IMR-90 (cell line): ENCODE data around the gene DUSP6. TPM values are rescaled to one million over a fixed set of nuclear protein-coding genes. Genes with fewer than 3 reads are reported as not detected.

ENCODE experiments used
- ATAC-seq: fragments of 200-7000 bp; cut with Tn5 transposase; 2 replicates; pipeline ENCODE4 v1.9.1; 2020; ENCODE audit warnings: low read depth, mild to moderate bottlenecking, moderate library complexity
- BruUV-seq: library from RNA; stranded (reverse); fragments of 400-500 nt; replicated peaks from 2 replicates; lab custom pipeline; 2021; lab: Mats Ljungman, UMichigan
- CTCF ChIA-PET: fragments of 300-600 bp; formaldehyde crosslinking; extraction: SDS; loops from one replicate; lab custom pipeline; 2021; ENCODE audit warnings: antibody characterized with exemption; lab: Yijun Ruan, JAX
- POLR2A ChIA-PET: fragments of 300-600 bp; sonication (Branson Sonifier 250); formaldehyde crosslinking; loops from one replicate; lab custom pipeline; 2022; ENCODE audit warnings: antibody characterized with exemption; ENCODE audit not compliant: unreplicated experiment; lab: Charles Lee
- DNase-seq: peaks from one replicate; pipeline ENCODE4 v3.0.0; 2013
- H2AFZ ChIP-seq: replicated peaks from 2 replicates; pipeline ENCODE3; 2013; ENCODE audit warnings: low read length, mild to moderate bottlenecking; ENCODE audit not compliant: poor library complexity
- H2AK5ac ChIP-seq: 2 replicates; pipeline ENCODE4 v1.6.1; 2013; ENCODE audit warnings: low read depth, low read length, inconsistent platforms
- H2AK9ac ChIP-seq: replicated peaks from 2 replicates; pipeline ENCODE3; 2013; ENCODE audit warnings: mild to moderate bottlenecking, low read depth, low read length, moderate library complexity; ENCODE audit not compliant: poor library complexity
- H2BK120ac ChIP-seq: 2 replicates; pipeline ENCODE4 v1.6.1; 2013; ENCODE audit warnings: low read depth, low read length, inconsistent platforms
- H2BK15ac ChIP-seq: 3 replicates; pipeline ENCODE4 v1.6.1; 2013; ENCODE audit warnings: low read depth, low read length, inconsistent platforms
- H2BK20ac ChIP-seq: 2 replicates; pipeline ENCODE4 v1.6.1; 2013; ENCODE audit warnings: low read depth, mild to moderate bottlenecking, inconsistent platforms, low read length, moderate library complexity
- H2BK5ac ChIP-seq: 2 replicates; pipeline ENCODE4 v1.6.1; 2013; ENCODE audit warnings: mild to moderate bottlenecking, low read depth, low read length, inconsistent platforms; ENCODE audit not compliant: poor library complexity, severe bottlenecking
- H3K14ac ChIP-seq: replicated peaks from 2 replicates; pipeline ENCODE4 v1.6.1; 2013; ENCODE audit warnings: low read depth, low read length, inconsistent platforms
- H3K18ac ChIP-seq: 2 replicates; pipeline ENCODE4 v1.6.1; 2013; ENCODE audit warnings: low read depth, low read length, control low read depth
- H3K23ac ChIP-seq: 2 replicates; pipeline ENCODE4 v1.6.1; 2013; ENCODE audit warnings: low read depth, low read length, inconsistent platforms
- H3K27ac ChIP-seq: 2 replicates; pipeline ENCODE4 v1.5.1; 2013; ENCODE audit warnings: mild to moderate bottlenecking, control low read depth, low read length; ENCODE audit not compliant: insufficient read depth
- H3K27me3 ChIP-seq: 2 replicates; pipeline ENCODE4 v1.6.1; 2013; ENCODE audit warnings: low read length; ENCODE audit not compliant: control insufficient read depth, insufficient read depth
- H3K36me3 ChIP-seq: 2 replicates; pipeline ENCODE4 v1.6.1; 2013; ENCODE audit warnings: low read length, mixed read lengths; ENCODE audit not compliant: control insufficient read depth, insufficient read depth
- H3K4ac ChIP-seq: 2 replicates; pipeline ENCODE4 v1.6.1; 2013; ENCODE audit warnings: low read depth, low read length, inconsistent platforms
- H3K4me1 ChIP-seq: 2 replicates; pipeline ENCODE4 v1.6.1; 2013; ENCODE audit warnings: low read length, mixed read lengths; ENCODE audit not compliant: control insufficient read depth, insufficient read depth
- H3K4me2 ChIP-seq: 2 replicates; pipeline ENCODE4 v1.6.1; 2013; ENCODE audit warnings: low read depth, mild to moderate bottlenecking, control low read depth, low read length, moderate library complexity
- H3K4me3 ChIP-seq: 2 replicates; pipeline ENCODE4 v1.5.1; 2013; ENCODE audit warnings: low read depth, mild to moderate bottlenecking, control low read depth, low read length, moderate library complexity; ENCODE audit not compliant: insufficient read depth
- H3K56ac ChIP-seq: 2 replicates; pipeline ENCODE4 v1.6.1; 2013; ENCODE audit warnings: low read length, inconsistent platforms; ENCODE audit not compliant: insufficient read depth; ENCODE audit errors: extremely low read depth
- H3K79me1 ChIP-seq, 2 experiments: 2 replicates each; pipeline ENCODE4 v1.6.1; 2013; ENCODE audit warnings: low read length in 2 of 2, inconsistent platforms in 1 of 2, low read depth in 1 of 2
- H3K9ac ChIP-seq: 2 replicates; pipeline ENCODE4 v1.6.1; 2013; ENCODE audit warnings: low read depth, low read length, control low read depth
- H3K9me1 ChIP-seq: 2 replicates; pipeline ENCODE4 v1.6.1; 2013; ENCODE audit warnings: low read length, inconsistent platforms; ENCODE audit not compliant: insufficient read depth
- H3K9me3 ChIP-seq: 2 replicates; pipeline ENCODE4 v1.6.1; 2013; ENCODE audit warnings: low read length; ENCODE audit not compliant: control insufficient read depth, insufficient read depth
- H4K20me1 ChIP-seq: 2 replicates; pipeline ENCODE4 v1.6.1; 2013; ENCODE audit warnings: low read length, inconsistent platforms; ENCODE audit not compliant: insufficient read depth
- H4K5ac ChIP-seq: 2 replicates; pipeline ENCODE4 v1.6.1; 2013; ENCODE audit warnings: mild to moderate bottlenecking, low read depth, low read length, control low read depth
- H4K8ac ChIP-seq, 2 experiments: 2 replicates each; pipeline ENCODE4 v1.6.1; 2013; ENCODE audit warnings: low read depth in 2 of 2, low read length in 2 of 2, control low read depth in 1 of 2, inconsistent platforms in 1 of 2
- H4K91ac ChIP-seq: 2 replicates; pipeline ENCODE4 v1.6.1; 2013; ENCODE audit warnings: low read depth, low read length, inconsistent platforms; ENCODE audit not compliant: insufficient read depth
- BHLHE40 ChIP-seq: fragments of 150-350 bp; IDR thresholded peaks from 2 replicates; pipeline ENCODE4 v1.6.1; 2016; ENCODE audit warnings: mild to moderate bottlenecking, low read depth, low read length
- CEBPB ChIP-seq: IDR thresholded peaks from 2 replicates; pipeline ENCODE4 v1.6.1; 2012; ENCODE audit warnings: low read depth, low read length, improper control_type of control experiment
- FOS ChIP-seq: fragments of 150-350 bp; IDR thresholded peaks from 2 replicates; pipeline ENCODE4 v1.6.1; 2016; ENCODE audit warnings: low read depth, low read length
- MAFK ChIP-seq: IDR thresholded peaks from 2 replicates; pipeline ENCODE4 v1.6.1; 2012; ENCODE audit warnings: low read depth, low read length, improper control_type of control experiment
- MAZ ChIP-seq: IDR thresholded peaks from 2 replicates; pipeline ENCODE4 v1.6.1; 2012; ENCODE audit warnings: low read depth, mild to moderate bottlenecking, low read length, improper control_type of control experiment, moderate library complexity, borderline replicate concordance
- POLR2A ChIP-seq: IDR thresholded peaks from 2 replicates; pipeline ENCODE4 v1.6.1; 2012; ENCODE audit warnings: mild to moderate bottlenecking, low read depth, low read length
- RAD21 ChIP-seq: IDR thresholded peaks from 2 replicates; pipeline ENCODE4 v1.6.1; 2012; ENCODE audit warnings: low read length, improper control_type of control experiment
- RCOR1 ChIP-seq: IDR thresholded peaks from 2 replicates; pipeline ENCODE4 v1.6.1; 2012; ENCODE audit warnings: mild to moderate bottlenecking, low read length, improper control_type of control experiment; ENCODE audit not compliant: insufficient replicate concordance
- RFX5 ChIP-seq: IDR thresholded peaks from 2 replicates; pipeline ENCODE4 v1.8.0; 2012; ENCODE audit warnings: low read depth, mild to moderate bottlenecking, low read length, moderate library complexity
- WGBS, 2 experiments: methylation state at CpG; one replicate each; pipeline versions ENCODE4 v1.1.5 to v1.1.7; 2013; ENCODE audit warnings: missing lambda C conversion rate in 2 of 2; ENCODE audit not compliant: insufficient read length in 1 of 2; ENCODE audit errors: extremely low coverage in 2 of 2; 5-methylcytosine and 5-hydroxymethylcytosine counted together
- dilution Hi-C: fragments of 300-500 bp; cut with HindIII; formaldehyde crosslinking; loops from one replicate; pipeline ENCODE4 v1.14.3; 2018; ENCODE audit warnings: low sequenced_read_pairs; ENCODE audit not compliant: unreplicated experiment
- in situ Hi-C: fragments of 300-500 bp; cut with MboI; formaldehyde crosslinking; loops from 3 replicates; pipeline ENCODE4 v1.14.3; 2019; ENCODE audit warnings: low sequenced_read_pairs, inconsistent platforms, mixed read lengths
- intact Hi-C: fragments of 100-400 bp; cut with micrococcal nuclease; formaldehyde crosslinking; loops from 2 replicates; pipeline ENCODE4 v1.10.0; 2022
- polyA plus RNA-seq, 3 experiments: library from polyadenylated mRNA; depleted of rRNA; stranded (reverse); fragments of >200 nt; gene quantifications; 2 replicates each; pipeline ENCODE4 v1.2.3, GENCODE V29; 2012; ENCODE audit warnings: low replicate concordance in 1 of 3
- total RNA-seq: library from RNA; depleted of rRNA; stranded (reverse); fragments of >200 nt; gene quantifications from 2 replicates; pipeline ENCODE4 v1.2.3, GENCODE V29; 2012
- TF ChIP-seq, protein P1 (sequence below): fragments of 150-350 bp; IDR thresholded peaks from 2 replicates; pipeline ENCODE4 v1.6.1; 2017; ENCODE audit warnings: mild to moderate bottlenecking, antibody characterized with exemption, low read length, low read depth
- TF ChIP-seq, protein P2 (sequence below): conservative IDR thresholded peaks from 2 replicates; pipeline ENCODE4 v1.5.1; 2012; ENCODE audit warnings: mild to moderate bottlenecking, low read depth, low read length, improper control_type of control experiment

DUSP6 gene
- total and polyA plus RNA-seq, 2 of the 4 experiments (the other 2 are of a cell fraction), result 38.5 to 70.1 TPM

GRCh38 chr12:89335452-89336244 is 16.7 kb downstream of the DUSP6 start:
- CTCF ChIA-PET, result interaction anchor here (0.7 kb wide), 1 partner anchor 56 kb away, joined by 5 read pairs; no protein-coding TSS in a partner anchor
- dilution Hi-C loops, result no loop called here
- H3K4me2 ChIP-seq, result no peak overlapping the region
- peak overlapping the region; percentile 54; the same call in 1 of the 2 replicates for H3K27ac ChIP-seq
- no peaks in the 10 kb centered on the region for H4K20me1 ChIP-seq
- H3K56ac ChIP-seq, result no peak overlapping the region
- no CpG with 5 or more reads among the region's 5 CpGs for WGBS, 2 experiments
- peak overlapping the region; percentile 98; the same call in 1 of the 2 replicates for H3K18ac ChIP-seq
- H2BK15ac ChIP-seq, result peak overlapping the region; percentile 42; the same call in 1 of the 3 replicates
- ATAC-seq (no peak), DNase-seq (no peak)
- POLR2A ChIA-PET, result no interaction called here
- no peak overlapping the region for H3K9ac ChIP-seq
- H3K4me1 ChIP-seq, result peaks cover 2% of the 10 kb centered on the region; the same call in 1 of the 2 replicates
- peak overlapping the region; percentile 81; the same call in 1 of the 2 replicates for H4K5ac ChIP-seq
- no peak overlapping the region for H2AK5ac ChIP-seq
- peak overlapping the region in 1 of 2 experiments; percentile 53; a peak in 1 of 4 replicates for H4K8ac ChIP-seq
- H3K4ac ChIP-seq, result no peak overlapping the region; the same call in 1 of the 2 replicates
- H3K9me3 ChIP-seq, result peaks cover 2% of the 10 kb centered on the region; the same call in 1 of the 2 replicates
- intact Hi-C loops, result no loop called here
- H2BK120ac ChIP-seq, result peak overlapping the region; percentile 89; the same call in 1 of the 2 replicates
- 0 out of 2 replicates have a peak overlapping the region, but pooled peaks have one; percentile 59 for H3K14ac ChIP-seq
- H3K27me3 ChIP-seq, result no peaks in the 10 kb centered on the region
- no peak overlapping the region for H2AK9ac ChIP-seq
- TF ChIP-seq MAFK, result no peak
- no peak for TF ChIP-seq FOS
- no peak for TF ChIP-seq RFX5
- no peak for TF ChIP-seq RAD21
- no peak for TF ChIP-seq RCOR1
- no peak for TF ChIP-seq BHLHE40
- TF ChIP-seq, protein P1, sequence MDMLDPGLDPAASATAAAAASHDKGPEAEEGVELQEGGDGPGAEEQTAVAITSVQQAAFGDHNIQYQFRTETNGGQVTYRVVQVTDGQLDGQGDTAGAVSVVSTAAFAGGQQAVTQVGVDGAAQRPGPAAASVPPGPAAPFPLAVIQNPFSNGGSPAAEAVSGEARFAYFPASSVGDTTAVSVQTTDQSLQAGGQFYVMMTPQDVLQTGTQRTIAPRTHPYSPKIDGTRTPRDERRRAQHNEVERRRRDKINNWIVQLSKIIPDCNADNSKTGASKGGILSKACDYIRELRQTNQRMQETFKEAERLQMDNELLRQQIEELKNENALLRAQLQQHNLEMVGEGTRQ, result no peak
- TF ChIP-seq MAZ, result no peak
- no peak for TF ChIP-seq CEBPB
- no peak for TF ChIP-seq POLR2A
- TF ChIP-seq, protein P2, sequence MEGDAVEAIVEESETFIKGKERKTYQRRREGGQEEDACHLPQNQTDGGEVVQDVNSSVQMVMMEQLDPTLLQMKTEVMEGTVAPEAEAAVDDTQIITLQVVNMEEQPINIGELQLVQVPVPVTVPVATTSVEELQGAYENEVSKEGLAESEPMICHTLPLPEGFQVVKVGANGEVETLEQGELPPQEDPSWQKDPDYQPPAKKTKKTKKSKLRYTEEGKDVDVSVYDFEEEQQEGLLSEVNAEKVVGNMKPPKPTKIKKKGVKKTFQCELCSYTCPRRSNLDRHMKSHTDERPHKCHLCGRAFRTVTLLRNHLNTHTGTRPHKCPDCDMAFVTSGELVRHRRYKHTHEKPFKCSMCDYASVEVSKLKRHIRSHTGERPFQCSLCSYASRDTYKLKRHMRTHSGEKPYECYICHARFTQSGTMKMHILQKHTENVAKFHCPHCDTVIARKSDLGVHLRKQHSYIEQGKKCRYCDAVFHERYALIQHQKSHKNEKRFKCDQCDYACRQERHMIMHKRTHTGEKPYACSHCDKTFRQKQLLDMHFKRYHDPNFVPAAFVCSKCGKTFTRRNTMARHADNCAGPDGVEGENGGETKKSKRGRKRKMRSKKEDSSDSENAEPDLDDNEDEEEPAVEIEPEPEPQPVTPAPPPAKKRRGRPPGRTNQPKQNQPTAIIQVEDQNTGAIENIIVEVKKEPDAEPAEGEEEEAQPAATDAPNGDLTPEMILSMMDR, result no peak
- no TSS peak for BruUV-seq
- no peaks in the 10 kb centered on the region for H3K79me1 ChIP-seq
- no peaks in the 10 kb centered on the region for H3K36me3 ChIP-seq
- in situ Hi-C loops, result no loop called here
- H2BK5ac ChIP-seq, result peak overlapping the region; percentile 69
- H4K91ac ChIP-seq, result no peak overlapping the region
- peaks cover 3% of the 10 kb centered on the region; the same call in 1 of the 2 replicates for H3K9me1 ChIP-seq
- no peak overlapping the region for H2AFZ ChIP-seq
- no peak overlapping the region for H3K4me3 ChIP-seq
- no peak overlapping the region for H2BK20ac ChIP-seq
- no peak overlapping the region for H3K23ac ChIP-seq
